Stimulated activated naive CD8-positive, alpha-beta T cell treated with anti-CD3 and anti-CD28 coated beads, Interleukin-15, amount 100 ng/mL, for 72 hours (primary cell): Measurements from ENCODE around the gene BHLHE40.

Source experiments
- ATAC-seq: fragments of 150-1000 bp; cut with Tn5 transposase; 2 replicates; pipeline ENCODE4 v1.10.0; 2021; ENCODE audit warnings: mild to moderate bottlenecking, moderate library complexity
- DNase-seq, 2 donors: peaks; one replicate each; pipeline ENCODE4 v3.0.0; 2021 to 2022
- H3K27ac Mint-ChIP-seq, 2 donors: one replicate each; pipeline ENCODE4 v1.8.0; 2022; ENCODE audit warnings: mild to moderate bottlenecking in 2 of 2, mixed read lengths in 2 of 2, moderate library complexity in 2 of 2
- H3K27me3 Mint-ChIP-seq: one replicate; pipeline ENCODE4 v1.8.0; 2022; ENCODE audit warnings: mixed read lengths
- H3K4me1 Mint-ChIP-seq: one replicate; pipeline ENCODE4 v1.8.0; 2022; ENCODE audit warnings: mild to moderate bottlenecking, mixed read lengths
- H3K4me3 Mint-ChIP-seq, 2 donors: one replicate each; pipeline ENCODE4 v1.8.0; 2022; ENCODE audit warnings: mild to moderate bottlenecking in 2 of 2, mixed read lengths in 2 of 2, moderate library complexity in 1 of 2
- H3K9me3 Mint-ChIP-seq, 2 donors: one replicate each; pipeline ENCODE4 v1.8.0; 2022; ENCODE audit warnings: mixed read lengths in 2 of 2

Gene BHLHE40

DNA sequence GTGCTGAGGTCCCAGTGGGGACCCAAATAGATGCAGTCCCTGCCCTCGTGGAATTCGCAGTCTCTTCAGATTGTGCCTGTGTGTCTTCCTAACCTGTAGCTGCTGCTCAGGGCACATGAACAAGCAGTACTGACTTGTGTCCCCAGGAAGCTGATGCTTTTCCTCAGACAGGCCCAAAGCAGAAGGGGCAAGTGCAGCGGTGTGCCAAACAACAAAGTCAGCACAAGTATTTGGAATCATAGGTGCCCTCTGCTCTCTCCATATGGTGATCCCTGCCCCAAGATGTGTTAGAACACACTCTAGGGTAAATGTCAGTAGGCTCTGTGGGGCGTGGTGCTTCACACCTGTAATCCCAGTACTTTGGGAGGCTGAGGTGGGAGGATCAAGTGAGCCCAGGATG lies 21.9 kb downstream of the BHLHE40 start:
- DNase-seq (no peak), ATAC-seq (no peak)
- Mint-ChIP-seq H3K27me3 (no peaks in the 10 kb centered on the region), H3K4me3 (no peak overlapping the region), H3K27ac (peak overlapping the region in 1 of 2 donors; percentile 53), H3K9me3 (no peaks in the 10 kb centered on the region), H3K4me1 (peaks cover 63% of the 10 kb centered on the region)

DNA sequence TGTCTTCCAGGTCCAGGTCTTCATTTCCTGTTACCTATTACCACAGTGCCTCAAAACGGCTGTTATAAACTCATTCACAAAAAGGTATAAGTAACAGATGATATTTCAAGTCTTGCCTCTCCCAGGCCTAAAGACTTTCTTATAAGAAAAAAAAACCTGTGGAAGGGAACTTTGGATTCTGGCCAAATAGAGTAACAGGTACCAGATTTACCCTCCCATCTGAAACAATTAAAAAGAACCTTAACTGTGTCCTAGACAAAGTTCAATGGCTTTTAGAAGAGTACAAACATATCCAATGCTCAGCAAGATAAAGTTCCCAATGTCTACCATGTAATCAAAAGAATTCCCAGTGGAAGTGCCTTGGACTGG lies 22.6 kb downstream of the BHLHE40 start:
- Mint-ChIP-seq H3K9me3 (no peaks in the 10 kb centered on the region), H3K27ac (peak overlapping the region in 1 of 2 donors; percentile 89)

DNA sequence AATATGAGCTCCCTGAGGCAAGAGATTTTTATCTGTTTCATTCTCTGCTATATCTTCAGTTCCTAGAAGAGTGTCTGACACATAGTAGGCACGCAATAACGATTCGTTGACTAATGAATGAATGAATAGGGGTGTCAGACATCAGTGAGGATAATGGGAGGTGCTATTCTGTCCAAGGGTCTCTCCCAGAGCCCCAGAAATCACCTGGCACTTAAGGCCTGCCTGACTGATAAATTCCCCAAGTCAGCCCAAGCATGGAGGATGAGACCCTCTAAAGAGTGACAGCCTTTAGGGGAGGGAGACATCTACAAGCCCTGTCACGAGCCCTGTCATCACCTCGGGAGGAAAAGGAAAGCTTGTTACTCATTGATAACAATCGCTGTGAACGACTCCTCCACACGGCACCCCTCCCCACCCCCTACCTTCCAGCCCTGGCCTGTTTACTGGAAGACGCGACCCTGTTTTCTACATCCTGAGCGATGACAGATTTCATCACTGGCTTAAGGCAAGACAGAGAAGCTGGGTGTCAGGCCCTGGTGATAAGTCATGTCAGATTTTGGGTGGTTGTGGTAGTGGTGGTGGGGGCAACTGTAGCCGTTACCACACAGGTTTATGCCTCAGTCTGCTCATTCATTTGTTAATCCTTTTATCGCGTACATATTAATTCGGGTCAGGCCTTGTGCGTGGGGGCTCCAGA lies 23.1 kb downstream of the BHLHE40 start:
- DNase-seq (peak in 1 of 2 donors; percentile 86), ATAC-seq (peak; percentile 82)
- H3K27me3 Mint-ChIP-seq = no peaks in the 10 kb centered on the region
- peak overlapping the region in 1 of 2 donors; percentile 36 for H3K4me3 Mint-ChIP-seq
- H3K27ac Mint-ChIP-seq = peak overlapping the region in 1 of 2 donors; percentile 89
- no peaks in the 10 kb centered on the region for H3K9me3 Mint-ChIP-seq
- peaks cover 64% of the 10 kb centered on the region for H3K4me1 Mint-ChIP-seq

More for the DNA sequence above, 22.6 kb downstream of the BHLHE40 start:
- Mint-ChIP-seq H3K4me3 (no peak overlapping the region), H3K27me3 (no peaks in the 10 kb centered on the region), H3K4me1 (peaks cover 63% of the 10 kb centered on the region)
- DNase-seq = no peak
- no peak for ATAC-seq

DNA sequence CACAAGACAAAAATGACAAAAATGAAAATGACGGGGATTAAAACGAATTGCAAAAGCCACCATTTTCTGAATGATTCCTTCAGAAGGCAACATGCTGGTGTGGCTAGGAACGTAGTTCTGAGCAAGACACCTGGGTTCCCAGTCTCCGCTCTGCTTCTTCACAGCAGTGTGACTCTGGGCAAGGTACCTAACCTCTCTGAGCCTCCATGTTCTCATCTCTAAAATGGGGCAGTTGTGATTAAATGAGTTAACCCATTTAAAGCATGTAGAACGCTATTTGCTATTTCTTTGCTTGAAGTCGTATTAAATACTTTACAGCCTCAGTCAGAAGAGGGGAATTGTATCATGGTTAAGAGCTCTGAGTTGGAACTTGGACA lies 23.6 kb downstream of the BHLHE40 start:
- Mint-ChIP-seq H3K4me3 (peak overlapping the region in 1 of 2 donors; percentile 36), H3K4me1 (peaks cover 70% of the 10 kb centered on the region)

DNA sequence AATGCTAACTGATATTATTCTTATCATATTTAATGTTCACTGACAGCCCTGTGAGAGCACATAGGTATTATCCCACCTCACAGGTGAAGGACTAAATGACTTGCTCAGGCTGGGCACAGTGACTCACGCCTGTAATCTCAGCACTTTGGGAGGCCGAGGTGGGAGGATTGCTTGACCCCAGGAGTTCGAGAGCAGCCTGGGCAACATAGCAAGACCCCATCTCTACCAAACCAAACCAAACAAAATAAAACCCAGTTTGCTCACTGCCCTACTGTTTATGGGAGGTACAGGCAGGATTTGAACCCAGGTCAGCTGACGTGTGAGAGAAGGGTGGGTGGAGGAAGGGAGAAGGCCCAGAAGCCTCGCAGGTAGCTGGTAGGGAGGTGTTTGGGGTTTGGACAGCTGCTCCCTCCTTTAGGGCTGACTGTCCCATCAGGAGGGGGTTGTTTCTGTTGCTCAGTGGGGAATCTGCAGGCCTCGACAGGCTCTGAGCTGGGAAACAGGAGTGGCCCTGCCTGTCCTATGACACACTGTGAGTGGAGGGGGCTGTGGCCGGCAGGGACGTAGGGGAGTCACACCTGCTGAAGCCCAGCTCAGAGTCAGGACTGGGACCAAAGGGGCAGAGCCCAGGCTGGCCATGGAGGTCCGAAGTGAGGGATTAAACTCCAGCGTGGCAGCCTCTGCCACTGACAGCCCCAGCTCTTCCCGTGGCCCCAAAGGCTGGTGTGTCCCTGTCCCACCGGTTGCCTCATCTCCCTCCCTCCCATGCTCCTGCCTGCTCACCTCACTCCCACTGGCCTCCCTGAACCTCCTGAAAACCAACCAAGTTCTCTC lies 25.3 kb downstream of the BHLHE40 start:
- no peak for ATAC-seq
- no peak for DNase-seq
- H3K27me3 Mint-ChIP-seq = no peaks in the 10 kb centered on the region
- H3K9me3 Mint-ChIP-seq = no peaks in the 10 kb centered on the region
- H3K4me1 Mint-ChIP-seq = peaks cover 72% of the 10 kb centered on the region
- H3K27ac Mint-ChIP-seq = no peak overlapping the region
- no peak overlapping the region for H3K4me3 Mint-ChIP-seq

More for the DNA sequence above, 23.6 kb downstream of the BHLHE40 start:
- ATAC-seq (no peak), DNase-seq (no peak)
- no peaks in the 10 kb centered on the region for H3K27me3 Mint-ChIP-seq
- H3K9me3 Mint-ChIP-seq = no peaks in the 10 kb centered on the region
- peak overlapping the region in 1 of 2 donors; percentile 89 for H3K27ac Mint-ChIP-seq

DNA sequence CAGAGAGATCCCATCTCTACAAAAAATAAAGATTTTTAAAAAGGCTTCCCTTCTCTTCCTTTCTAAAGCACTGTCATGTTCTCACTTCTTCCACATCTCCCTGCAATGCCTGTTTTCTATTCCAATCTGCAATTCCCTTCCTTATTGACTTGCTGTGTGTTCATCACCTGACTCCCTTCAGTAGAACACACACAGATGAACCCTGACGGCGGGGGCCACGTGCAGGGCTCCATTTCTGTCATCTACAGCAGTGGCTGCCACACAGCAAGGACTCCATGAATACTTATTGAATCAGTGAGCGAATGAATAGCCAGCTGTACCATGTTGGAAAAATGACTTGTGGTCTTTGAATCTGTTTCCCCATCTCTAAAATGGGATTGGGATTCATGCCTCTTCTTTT lies 26.1 kb downstream of the BHLHE40 start:
- no peaks in the 10 kb centered on the region for H3K9me3 Mint-ChIP-seq
- H3K4me3 Mint-ChIP-seq = peak overlapping the region in 1 of 2 donors; percentile 8
- ATAC-seq (no peak), DNase-seq (no peak)
- H3K27ac Mint-ChIP-seq = no peak overlapping the region
- no peaks in the 10 kb centered on the region for H3K27me3 Mint-ChIP-seq
- peaks cover 66% of the 10 kb centered on the region for H3K4me1 Mint-ChIP-seq

DNA sequence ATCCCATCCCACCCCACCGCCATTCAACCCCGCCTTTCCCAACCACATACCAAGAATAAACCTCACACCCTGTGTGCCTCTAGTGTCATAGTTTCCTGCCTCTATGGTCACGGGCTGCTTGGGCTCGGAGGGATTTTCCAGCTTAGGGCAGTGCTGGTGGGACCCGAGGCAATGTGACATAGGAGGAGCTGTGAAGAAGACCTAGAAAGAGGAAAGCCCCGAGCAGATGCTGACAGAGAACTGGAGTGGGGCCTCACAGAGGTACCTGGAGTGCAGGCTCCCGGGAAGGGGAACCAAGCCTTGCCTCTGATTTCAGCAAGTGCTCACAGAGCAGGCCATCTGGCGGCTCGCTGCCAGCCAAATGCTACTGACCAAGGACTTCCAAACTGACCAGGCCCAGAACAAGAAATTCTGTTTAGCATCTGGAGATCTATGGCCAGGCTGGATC lies 27.5 kb downstream of the BHLHE40 start:
- no peaks in the 10 kb centered on the region for H3K9me3 Mint-ChIP-seq
- ATAC-seq (peak; percentile 87), DNase-seq (peak; percentile 80 to 94)
- peaks cover 68% of the 10 kb centered on the region for H3K4me1 Mint-ChIP-seq
- H3K27ac Mint-ChIP-seq = peak overlapping the region; percentile 37 to 91
- peak overlapping the region; percentile 42 to 73 for H3K4me3 Mint-ChIP-seq
- H3K27me3 Mint-ChIP-seq = no peaks in the 10 kb centered on the region

DNA sequence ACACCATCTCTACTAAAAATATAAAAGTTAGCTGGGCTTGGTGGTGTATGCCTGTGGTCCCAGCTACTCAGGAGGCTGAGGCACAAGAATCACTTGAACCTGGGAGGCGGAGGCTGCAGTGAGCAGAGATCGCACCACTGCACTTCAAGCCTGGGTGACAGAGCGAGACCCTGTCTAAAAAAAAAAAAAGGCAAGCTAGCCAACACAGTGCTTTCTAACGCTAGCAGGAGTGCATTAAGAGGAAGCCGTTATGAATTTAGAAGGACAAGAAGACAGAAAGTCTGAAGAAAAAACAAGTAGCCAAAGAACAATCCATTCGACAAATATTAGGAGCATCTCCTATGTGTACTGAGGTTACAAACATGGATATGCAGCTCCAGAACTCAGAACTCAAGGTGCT lies 28.6 kb downstream of the BHLHE40 start:
- ATAC-seq (no peak), DNase-seq (no peak)
- H3K27ac Mint-ChIP-seq = peak overlapping the region in 1 of 2 donors; percentile 37
- peak overlapping the region; percentile 42 to 73 for H3K4me3 Mint-ChIP-seq
- no peaks in the 10 kb centered on the region for H3K27me3 Mint-ChIP-seq
- no peaks in the 10 kb centered on the region for H3K9me3 Mint-ChIP-seq
- peaks cover 70% of the 10 kb centered on the region for H3K4me1 Mint-ChIP-seq

DNA sequence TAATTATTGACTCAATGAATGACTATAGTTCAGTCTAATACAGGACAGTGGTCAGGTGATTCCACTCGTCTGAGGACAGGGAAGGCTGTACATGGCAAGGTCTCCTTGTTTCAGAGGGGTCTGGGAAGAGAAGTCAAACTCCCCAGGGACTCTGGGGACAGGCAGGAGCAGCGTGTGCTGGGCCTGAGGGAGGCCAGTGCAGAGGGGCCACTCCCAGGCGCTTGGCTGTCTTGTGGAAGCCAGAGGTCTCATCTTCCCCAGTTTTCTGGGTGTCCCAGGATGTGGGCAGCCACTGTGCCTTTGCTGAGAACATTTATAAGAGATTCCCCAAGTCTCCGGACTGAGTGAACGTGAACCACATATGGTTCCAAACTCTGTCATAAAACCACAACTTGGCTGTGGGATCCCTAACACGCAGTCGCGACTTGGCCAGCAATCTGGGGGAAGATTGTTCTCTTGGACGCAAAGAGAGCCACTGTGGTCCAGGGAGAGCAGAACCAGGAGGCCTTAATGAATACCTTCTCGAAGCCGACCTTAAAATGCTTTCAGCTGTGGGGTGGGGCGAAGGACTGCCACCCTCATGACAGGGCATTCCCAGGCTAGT lies 30.4 kb downstream of the BHLHE40 start:
- no peak overlapping the region for H3K4me3 Mint-ChIP-seq
- ATAC-seq = no peak
- no peak overlapping the region for H3K27ac Mint-ChIP-seq
- DNase-seq = no peak
- H3K27me3 Mint-ChIP-seq = peaks cover 4% of the 10 kb centered on the region
- H3K9me3 Mint-ChIP-seq = no peaks in the 10 kb centered on the region
- H3K4me1 Mint-ChIP-seq = peaks cover 81% of the 10 kb centered on the region

DNA sequence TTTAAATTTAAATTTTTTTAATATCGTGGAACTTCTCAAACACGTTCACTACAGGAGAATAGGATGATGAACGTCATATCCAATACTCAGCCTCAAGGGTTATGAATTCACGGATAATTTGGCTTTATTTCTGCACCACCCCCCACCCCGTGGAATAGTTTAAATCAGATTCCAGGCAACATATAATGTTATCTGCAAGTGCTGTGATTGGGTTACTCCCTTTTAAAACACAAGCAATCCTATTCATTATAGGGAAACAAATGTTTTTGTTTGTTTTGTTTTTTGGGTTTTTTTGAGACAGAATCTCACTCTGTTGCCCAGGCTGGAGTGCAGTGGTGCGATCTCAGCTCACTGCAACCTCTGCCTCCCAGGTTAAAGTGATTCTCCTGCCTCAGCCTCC lies 30.9 kb downstream of the BHLHE40 start:
- Mint-ChIP-seq H3K9me3 (no peaks in the 10 kb centered on the region), H3K27me3 (peaks cover 10% of the 10 kb centered on the region), H3K4me3 (no peak overlapping the region), H3K4me1 (peaks cover 81% of the 10 kb centered on the region), H3K27ac (no peak overlapping the region)
- DNase-seq (no peak), ATAC-seq (no peak)

DNA sequence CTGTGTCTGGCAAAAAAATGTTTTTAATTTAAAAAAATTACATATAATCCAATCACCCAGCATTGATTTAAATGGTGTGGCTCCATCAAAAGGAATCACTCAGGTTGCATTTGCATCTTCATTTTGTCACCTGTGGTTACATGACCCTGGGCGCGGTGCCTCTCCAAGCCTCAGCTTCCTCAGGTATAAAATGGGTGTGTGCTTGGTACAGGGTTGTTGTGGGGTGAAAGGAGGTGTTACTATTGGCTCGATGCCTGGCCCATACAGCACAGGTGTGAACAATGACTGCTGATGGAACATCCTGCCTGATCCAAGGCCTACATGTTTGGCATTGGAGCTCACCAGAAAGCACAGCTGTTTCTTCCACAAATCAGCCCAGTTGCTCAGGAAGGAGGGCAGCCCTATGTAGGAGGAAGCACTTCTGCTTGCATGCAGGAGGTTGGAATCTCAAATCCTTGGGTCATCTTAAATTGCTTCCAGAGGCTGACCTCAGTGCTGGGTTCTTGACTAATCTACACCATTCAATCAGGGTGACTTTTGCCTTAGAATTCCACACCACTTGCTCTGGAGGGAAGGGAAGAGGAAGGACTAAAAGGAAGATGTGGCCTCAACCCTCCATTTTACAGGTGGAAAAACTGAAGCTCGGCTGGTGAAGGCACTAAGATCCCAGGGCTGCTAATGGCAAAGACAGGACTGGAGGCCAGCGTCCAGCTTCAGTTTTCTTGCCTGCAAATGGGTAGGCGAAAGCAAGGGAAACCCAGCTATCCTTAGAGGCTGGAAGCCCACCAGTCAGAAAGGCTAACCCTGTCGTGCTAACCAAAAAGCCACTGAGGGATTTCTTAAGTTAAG lies 31.7 kb downstream of the BHLHE40 start:
- Mint-ChIP-seq H3K27ac (peak overlapping the region; percentile 45 to 94), H3K9me3 (no peaks in the 10 kb centered on the region), H3K27me3 (peaks cover 13% of the 10 kb centered on the region), H3K4me3 (peak overlapping the region; percentile 46 to 72), H3K4me1 (peaks cover 80% of the 10 kb centered on the region)
- ATAC-seq (peak; percentile 31), DNase-seq (peak in 1 of 2 donors; percentile 47)

DNA sequence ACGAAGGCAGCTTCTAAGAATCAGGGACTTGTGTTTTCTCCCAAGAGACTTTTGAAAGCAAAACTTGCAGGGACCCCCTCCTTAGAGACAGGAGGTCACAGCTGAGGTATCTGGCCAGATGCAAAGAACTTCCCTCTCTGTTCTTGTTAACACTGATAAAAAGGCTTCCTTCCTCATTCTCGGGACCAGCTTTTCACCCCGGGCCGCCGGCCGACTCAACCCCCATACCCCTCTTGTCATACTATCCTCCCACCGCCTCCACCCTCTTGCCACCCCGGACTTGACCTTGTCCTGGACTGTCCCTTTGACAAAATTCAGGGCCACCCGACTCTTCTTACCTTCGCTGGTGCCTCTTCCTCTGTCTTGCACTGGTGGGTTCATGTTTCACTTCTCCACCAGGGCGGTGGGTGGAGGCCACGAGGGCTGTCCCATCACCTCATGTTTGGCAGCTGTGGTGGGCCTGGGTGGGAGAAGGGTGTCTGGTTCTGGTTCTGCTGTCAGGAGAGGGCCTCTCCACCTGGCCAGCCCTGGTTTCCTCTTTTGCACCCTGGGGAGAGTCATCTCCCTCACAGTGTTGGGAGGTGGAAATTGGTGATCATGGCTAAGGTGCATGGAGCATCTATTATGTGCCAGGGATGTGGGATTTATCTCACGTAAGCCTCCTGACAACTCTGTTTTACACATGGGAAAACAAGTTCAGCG lies 32.5 kb downstream of the BHLHE40 start:
- Mint-ChIP-seq H3K4me3 (peak overlapping the region; percentile 46 to 72), H3K27me3 (peaks cover 13% of the 10 kb centered on the region), H3K4me1 (peaks cover 80% of the 10 kb centered on the region), H3K9me3 (no peaks in the 10 kb centered on the region), H3K27ac (peak overlapping the region; percentile 2 to 91)
- ATAC-seq (peak; percentile 72), DNase-seq (peak; percentile 43 to 76)

DNA sequence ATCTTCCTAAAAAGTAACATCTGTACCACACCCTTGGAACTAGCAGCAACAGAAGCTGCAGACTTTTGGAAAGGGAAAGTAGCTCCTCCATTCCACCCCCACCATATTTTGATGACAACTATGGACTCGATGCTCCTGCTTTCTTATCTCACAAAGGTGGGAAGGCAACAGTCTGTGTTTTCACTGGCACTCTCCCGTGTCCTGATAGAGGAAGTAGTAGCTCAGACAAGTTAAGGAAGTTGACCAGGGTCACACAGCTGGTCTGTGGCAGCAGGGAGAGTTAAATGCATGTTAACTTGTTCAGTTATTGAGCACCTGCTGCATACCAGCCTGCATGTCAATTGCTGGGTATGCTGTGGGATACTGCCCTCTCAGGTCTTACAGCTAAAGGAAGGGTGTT lies 33.1 kb downstream of the BHLHE40 start:
- H3K27me3 Mint-ChIP-seq = peaks cover 13% of the 10 kb centered on the region
- peak overlapping the region; percentile 46 to 72 for H3K4me3 Mint-ChIP-seq
- peak overlapping the region in 1 of 2 donors; percentile 66 for H3K27ac Mint-ChIP-seq
- H3K9me3 Mint-ChIP-seq = no peaks in the 10 kb centered on the region
- no peak for DNase-seq
- ATAC-seq = no peak
- H3K4me1 Mint-ChIP-seq = peaks cover 80% of the 10 kb centered on the region

DNA sequence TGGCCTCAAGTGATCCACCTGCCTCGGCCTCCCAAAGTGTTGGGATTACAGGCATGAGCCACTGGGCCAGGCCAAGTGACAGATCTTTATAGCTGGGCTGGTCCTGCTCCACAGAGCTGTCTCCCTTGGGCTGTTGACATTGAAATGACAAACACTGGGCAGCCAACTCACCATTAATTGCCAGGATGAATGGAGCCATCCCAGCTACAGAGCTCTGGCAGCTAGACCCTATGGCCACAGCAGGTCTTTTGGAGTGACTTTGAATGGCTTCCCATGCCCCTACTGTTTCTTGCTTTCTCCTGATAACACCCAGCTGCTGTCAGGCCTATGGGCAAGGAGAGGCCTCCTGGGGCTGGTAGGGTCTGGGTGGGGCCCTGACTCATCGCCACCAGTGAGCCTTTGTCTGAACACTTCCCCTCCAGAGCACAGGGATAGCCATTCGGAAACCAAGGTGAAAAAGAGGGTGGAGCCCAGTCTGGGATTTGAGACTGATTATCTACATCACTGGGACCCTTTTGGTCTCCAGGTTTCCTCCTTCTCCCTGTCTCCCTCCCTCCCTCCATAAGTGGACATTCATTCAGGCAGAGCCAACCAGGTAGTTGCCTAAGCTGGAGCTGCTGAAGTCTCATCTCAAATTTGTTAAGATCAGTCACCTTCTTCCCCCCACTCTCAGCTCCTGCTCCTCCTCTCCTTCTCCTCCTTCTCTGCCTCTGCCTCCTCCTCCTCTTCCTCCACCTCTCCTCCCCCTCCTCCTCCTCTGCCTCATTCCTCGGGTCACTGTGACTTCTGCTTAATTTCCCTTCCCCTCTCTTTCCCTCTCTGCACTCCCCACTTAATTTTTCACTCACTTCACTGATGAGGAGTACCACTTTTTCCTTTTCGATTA lies 34.0 kb downstream of the BHLHE40 start:
- Mint-ChIP-seq H3K4me3 (peak overlapping the region; percentile 20 to 34), H3K4me1 (peaks cover 76% of the 10 kb centered on the region), H3K27me3 (peaks cover 13% of the 10 kb centered on the region), H3K9me3 (no peaks in the 10 kb centered on the region), H3K27ac (peak overlapping the region; percentile 29 to 83)
- DNase-seq (no peak), ATAC-seq (no peak)
